ENCODE data around the gene CSF1R.

The CSF1R gene

GRCh38 chr5:150046031-150046430, 40.3 kb downstream of the CSF1R start:
- Histone ChIP-seq H3K27me3 (ENCODE audit: insufficient read depth, poor library complexity, severe bottlenecking) (no peaks in the 10 kb centered on the region), H3K4me1 (ENCODE audit: insufficient read depth, poor library complexity, severe bottlenecking) (peaks cover 27% of the 10 kb centered on the region), H3K4me3 (ENCODE audit: severe bottlenecking) (no peak overlapping the region), H3K36me3 (ENCODE audit: low read depth) (peaks cover 98% of the 10 kb centered on the region), H3K9me3 (ENCODE audit: severe bottlenecking) (no peaks in the 10 kb centered on the region), H3K27ac (ENCODE audit: poor library complexity, severe bottlenecking) (no peak overlapping the region)
- no peak for DNase-seq (ENCODE audit: low spot score)
- TF ChIP-seq, protein P1, sequence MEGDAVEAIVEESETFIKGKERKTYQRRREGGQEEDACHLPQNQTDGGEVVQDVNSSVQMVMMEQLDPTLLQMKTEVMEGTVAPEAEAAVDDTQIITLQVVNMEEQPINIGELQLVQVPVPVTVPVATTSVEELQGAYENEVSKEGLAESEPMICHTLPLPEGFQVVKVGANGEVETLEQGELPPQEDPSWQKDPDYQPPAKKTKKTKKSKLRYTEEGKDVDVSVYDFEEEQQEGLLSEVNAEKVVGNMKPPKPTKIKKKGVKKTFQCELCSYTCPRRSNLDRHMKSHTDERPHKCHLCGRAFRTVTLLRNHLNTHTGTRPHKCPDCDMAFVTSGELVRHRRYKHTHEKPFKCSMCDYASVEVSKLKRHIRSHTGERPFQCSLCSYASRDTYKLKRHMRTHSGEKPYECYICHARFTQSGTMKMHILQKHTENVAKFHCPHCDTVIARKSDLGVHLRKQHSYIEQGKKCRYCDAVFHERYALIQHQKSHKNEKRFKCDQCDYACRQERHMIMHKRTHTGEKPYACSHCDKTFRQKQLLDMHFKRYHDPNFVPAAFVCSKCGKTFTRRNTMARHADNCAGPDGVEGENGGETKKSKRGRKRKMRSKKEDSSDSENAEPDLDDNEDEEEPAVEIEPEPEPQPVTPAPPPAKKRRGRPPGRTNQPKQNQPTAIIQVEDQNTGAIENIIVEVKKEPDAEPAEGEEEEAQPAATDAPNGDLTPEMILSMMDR (IDR thresholded peaks at IDR 0.05; ENCODE audit: poor library complexity, severe bottlenecking), result no peak
- no peak for ATAC-seq (ENCODE audit: low read depth)

DNA sequence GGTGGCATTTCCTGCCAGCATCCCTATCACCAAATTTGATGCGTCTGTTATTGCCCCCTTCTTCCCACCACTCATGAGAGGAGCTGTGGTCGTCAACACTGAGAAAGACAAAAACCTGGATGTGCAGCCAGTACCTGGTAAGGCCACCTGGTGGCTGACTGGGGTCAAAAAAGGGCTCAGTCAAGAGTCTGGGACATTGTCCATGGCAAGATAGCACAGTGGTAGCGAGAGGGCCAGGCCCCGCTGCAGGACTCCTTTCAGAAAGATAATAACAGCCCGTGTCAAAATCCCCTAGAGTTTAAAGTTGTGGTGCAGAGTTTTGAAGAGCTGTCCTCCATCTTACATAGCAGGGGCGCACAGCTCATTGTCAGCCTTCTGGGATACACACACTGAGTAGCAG, 40.8 kb downstream of the CSF1R start:
- Histone ChIP-seq H3K4me3 (ENCODE audit: severe bottlenecking) (no peak overlapping the region), H3K4me1 (ENCODE audit: insufficient read depth, poor library complexity, severe bottlenecking) (peaks cover 25% of the 10 kb centered on the region), H3K27ac (ENCODE audit: poor library complexity, severe bottlenecking) (no peak overlapping the region), H3K9me3 (ENCODE audit: severe bottlenecking) (no peaks in the 10 kb centered on the region), H3K36me3 (ENCODE audit: low read depth) (peaks cover 98% of the 10 kb centered on the region), H3K27me3 (ENCODE audit: insufficient read depth, poor library complexity, severe bottlenecking) (no peaks in the 10 kb centered on the region)
- no peak for DNase-seq (ENCODE audit: low spot score)
- ATAC-seq (ENCODE audit: low read depth), result no peak
- TF ChIP-seq, protein P1 (IDR thresholded peaks at IDR 0.05; ENCODE audit: poor library complexity, severe bottlenecking), result peak; percentile 27

- Histone ChIP-seq H3K4me3 (ENCODE audit: severe bottlenecking) (no peak overlapping the region), H3K27ac (ENCODE audit: poor library complexity, severe bottlenecking) (peak overlapping the region; percentile 74), H3K9me3 (ENCODE audit: severe bottlenecking) (no peaks in the 10 kb centered on the region), H3K36me3 (ENCODE audit: low read depth) (peaks cover 98% of the 10 kb centered on the region), H3K27me3 (ENCODE audit: insufficient read depth, poor library complexity, severe bottlenecking) (no peaks in the 10 kb centered on the region), H3K4me1 (ENCODE audit: insufficient read depth, poor library complexity, severe bottlenecking) (peaks cover 16% of the 10 kb centered on the region)
- TF ChIP-seq, protein P1 (IDR thresholded peaks at IDR 0.05; ENCODE audit: poor library complexity, severe bottlenecking), result no peak
- ATAC-seq (ENCODE audit: low read depth) (no peak), DNase-seq (ENCODE audit: low spot score) (no peak)
Measured at GRCh38 chr5:150044712-150045111, 41.6 kb downstream of the CSF1R start.

- TF ChIP-seq, protein P1 (IDR thresholded peaks at IDR 0.05; ENCODE audit: poor library complexity, severe bottlenecking), result no peak
- DNase-seq (ENCODE audit: low spot score) (no peak), ATAC-seq (ENCODE audit: low read depth) (peak; percentile 85)
- peak overlapping the region; percentile 74 for H3K27ac ChIP-seq (ENCODE audit: poor library complexity, severe bottlenecking)
- peaks cover 16% of the 10 kb centered on the region for H3K4me1 ChIP-seq (ENCODE audit: insufficient read depth, poor library complexity, severe bottlenecking)
- H3K9me3 ChIP-seq (ENCODE audit: severe bottlenecking), result no peaks in the 10 kb centered on the region
- no peak overlapping the region for H3K4me3 ChIP-seq (ENCODE audit: severe bottlenecking)
- H3K36me3 ChIP-seq (ENCODE audit: low read depth), result peaks cover 98% of the 10 kb centered on the region
- no peaks in the 10 kb centered on the region for H3K27me3 ChIP-seq (ENCODE audit: insufficient read depth, poor library complexity, severe bottlenecking)
Measured at GRCh38 chr5:150044329-150044681, 42.0 kb downstream of the CSF1R start.

GRCh38 chr5:150043657-150044328, 42.6 kb downstream of the CSF1R start:
- no peaks in the 10 kb centered on the region for H3K9me3 ChIP-seq (ENCODE audit: severe bottlenecking)
- ATAC-seq (ENCODE audit: low read depth) (peak; percentile 21), DNase-seq (ENCODE audit: low spot score) (no peak)
- H3K4me3 ChIP-seq (ENCODE audit: severe bottlenecking), result no peak overlapping the region
- TF ChIP-seq, protein P1 (IDR thresholded peaks at IDR 0.05; ENCODE audit: poor library complexity, severe bottlenecking), result no peak
- H3K27ac ChIP-seq (ENCODE audit: poor library complexity, severe bottlenecking), result peak overlapping the region; percentile 74
- peaks cover 16% of the 10 kb centered on the region for H3K4me1 ChIP-seq (ENCODE audit: insufficient read depth, poor library complexity, severe bottlenecking)
- H3K27me3 ChIP-seq (ENCODE audit: insufficient read depth, poor library complexity, severe bottlenecking), result no peaks in the 10 kb centered on the region
- H3K36me3 ChIP-seq (ENCODE audit: low read depth), result peaks cover 98% of the 10 kb centered on the region
